HepG2 (cell line): Measurements from ENCODE around the gene WDR18. TPM values are rescaled to one million over a fixed set of nuclear protein-coding genes. Genes with fewer than 3 reads are reported as not detected.

Source experiments
- ADNP ChIP-seq: sonication (generic); formaldehyde crosslinking; IDR thresholded peaks from 2 replicates; pipeline ENCODE4 v1.4.0; 2020; ENCODE audit warnings: missing genetic modification reagents
- FOXJ3 ChIP-seq: sonication (generic); formaldehyde crosslinking; IDR thresholded peaks from 2 replicates; pipeline ENCODE4 v1.4.0; 2020; ENCODE audit warnings: missing genetic modification reagents, mild to moderate bottlenecking, borderline replicate concordance
- HIVEP1 ChIP-seq: sonication (generic); formaldehyde crosslinking; IDR thresholded peaks from 2 replicates; pipeline ENCODE4 v1.4.0; 2020; ENCODE audit warnings: mild to moderate bottlenecking, missing genetic modification reagents
- HNRNPLL ChIP-seq: fragments of 200-400 bp; formaldehyde crosslinking; IDR thresholded peaks from 2 replicates; pipeline ENCODE4 v1.6.1; 2017; ENCODE audit warnings: mild to moderate bottlenecking, low read depth, low read length; ENCODE audit not compliant: poor library complexity, severe bottlenecking
- ISL2 ChIP-seq: sonication (generic); formaldehyde crosslinking; IDR thresholded peaks from 2 replicates; pipeline ENCODE4 v1.5.0; 2020; ENCODE audit warnings: missing genetic modification reagents
- KDM1A ChIP-seq: IDR thresholded peaks from 2 replicates; pipeline ENCODE4 v1.6.1; 2016; ENCODE audit warnings: missing compliant biosample characterization
- KDM5A ChIP-seq: fragments of 200-600 bp; sonication (generic); IDR thresholded peaks from 2 replicates; pipeline ENCODE4 v1.7.0; 2018; ENCODE audit warnings: antibody characterized with exemption, mild to moderate bottlenecking, low read length, borderline replicate concordance
- MZF1 ChIP-seq: sonication (generic); formaldehyde crosslinking; IDR thresholded peaks from 2 replicates; pipeline ENCODE4 v1.8.1; 2023; ENCODE audit warnings: mild to moderate bottlenecking, missing genetic modification reagents, borderline replicate concordance
- NKX3-1 ChIP-seq: sonication (generic); formaldehyde crosslinking; IDR thresholded peaks from 2 replicates; pipeline ENCODE4 v1.5.0; 2020; ENCODE audit warnings: missing genetic modification reagents
- NR1H2 ChIP-seq: sonication (generic); formaldehyde crosslinking; IDR thresholded peaks from 2 replicates; pipeline ENCODE4 v1.8.1; 2022; ENCODE audit warnings: low read depth, missing genetic modification reagents, borderline replicate concordance
- PLRG1 ChIP-seq: fragments of 450-650 bp; conservative IDR thresholded peaks from 2 replicates; pipeline ENCODE4 v1.6.1; 2016
- RNF2 ChIP-seq: fragments of 450-650 bp; conservative IDR thresholded peaks from 2 replicates; pipeline ENCODE4 v1.6.1; 2016; ENCODE audit warnings: low read depth
- SMAD3 ChIP-seq: sonication (generic); formaldehyde crosslinking; IDR thresholded peaks from 2 replicates; pipeline ENCODE4 v1.4.0; 2020; ENCODE audit warnings: missing genetic modification reagents
- WIZ ChIP-seq: sonication (generic); formaldehyde crosslinking; IDR thresholded peaks from 2 replicates; pipeline ENCODE4 v1.5.1; 2020; ENCODE audit warnings: mild to moderate bottlenecking, missing genetic modification reagents
- ZNF329 ChIP-seq: sonication (generic); formaldehyde crosslinking; IDR thresholded peaks from 2 replicates; pipeline ENCODE4 v1.9.0; 2021; ENCODE audit warnings: low read depth, mild to moderate bottlenecking, missing genetic modification reagents
- ZNF432 ChIP-seq: sonication (generic); formaldehyde crosslinking; IDR thresholded peaks from 2 replicates; pipeline ENCODE4 v1.5.0; 2020; ENCODE audit warnings: missing genetic modification reagents, mild to moderate bottlenecking, borderline replicate concordance
- polyA plus RNA-seq, 8 experiments: library from polyadenylated mRNA; depleted of rRNA in 3 of 8; stranded (reverse) in 7 of 8; unstranded in 1 of 8; fragments of >200 nt; fragmentation: Illumina TruSeq in 4 of 8; extraction: Trizol in 4 of 8; gene quantifications; 2 replicates each; pipeline versions ENCODE4 v1.2.1 to v1.2.3, GENCODE V29; 2011 to 2016; ENCODE audit warnings: low read depth in 4 of 8, missing spikeins in 1 of 8, mixed read lengths in 1 of 8; ENCODE audit not compliant: insufficient read depth in 1 of 8
- total RNA-seq, 5 experiments: library from RNA; depleted of rRNA; stranded (reverse); fragments of >200 nt; fragmentation: Illumina TruSeq; extraction: Trizol; gene quantifications; 2 replicates each; pipeline ENCODE4 v1.2.3, GENCODE V29; 2016; ENCODE audit warnings: low read depth in 1 of 5
- TF ChIP-seq, protein P1 (sequence below): sonication (generic); formaldehyde crosslinking; IDR thresholded peaks from 2 replicates; pipeline ENCODE4 v1.5.0; 2020; ENCODE audit warnings: missing genetic modification reagents
- TF ChIP-seq, protein P2 (sequence below), 2 experiments: sonication (generic) in 1 of 2; formaldehyde crosslinking in 1 of 2; IDR thresholded peaks; 2 replicates each; pipeline versions ENCODE4 v1.4.0 to v1.6.1; 2018 to 2020; ENCODE audit warnings: missing genetic modification reagents in 2 of 2, borderline replicate concordance in 1 of 2, low read depth in 1 of 2, mild to moderate bottlenecking in 1 of 2, missing biosample characterization in 1 of 2
- TF ChIP-seq, protein P3 (sequence below), 2 experiments: fragments of 450-650 bp in 1 of 2; sonication (generic) in 1 of 2; formaldehyde crosslinking; IDR thresholded peaks; 2 replicates each; pipeline versions ENCODE4 v1.5.0 to v1.8.0; 2020 to 2022; ENCODE audit warnings: mild to moderate bottlenecking in 1 of 2, missing genetic modification reagents in 1 of 2
- TF ChIP-seq, protein P4 (sequence below): sonication (generic); formaldehyde crosslinking; IDR thresholded peaks from 2 replicates; pipeline ENCODE4 v1.9.0; 2021; ENCODE audit warnings: missing genetic modification reagents, mild to moderate bottlenecking, borderline replicate concordance
- TF ChIP-seq, protein P5 (sequence below): sonication (generic); formaldehyde crosslinking; IDR thresholded peaks from 2 replicates; pipeline ENCODE4 v1.4.0; 2020; ENCODE audit warnings: mild to moderate bottlenecking, low read depth, missing genetic modification reagents
- TF ChIP-seq, protein P6 (sequence below): IDR thresholded peaks from 2 replicates; pipeline ENCODE4 v1.6.1; 2012; ENCODE audit warnings: inconsistent platforms

Gene WDR18
- total and polyA plus RNA-seq, 2 of the 13 experiments (the other 11 are each of a cell fraction or from before 2014, with no cell fraction given), result 36.4 to 47.6 TPM

DNA sequence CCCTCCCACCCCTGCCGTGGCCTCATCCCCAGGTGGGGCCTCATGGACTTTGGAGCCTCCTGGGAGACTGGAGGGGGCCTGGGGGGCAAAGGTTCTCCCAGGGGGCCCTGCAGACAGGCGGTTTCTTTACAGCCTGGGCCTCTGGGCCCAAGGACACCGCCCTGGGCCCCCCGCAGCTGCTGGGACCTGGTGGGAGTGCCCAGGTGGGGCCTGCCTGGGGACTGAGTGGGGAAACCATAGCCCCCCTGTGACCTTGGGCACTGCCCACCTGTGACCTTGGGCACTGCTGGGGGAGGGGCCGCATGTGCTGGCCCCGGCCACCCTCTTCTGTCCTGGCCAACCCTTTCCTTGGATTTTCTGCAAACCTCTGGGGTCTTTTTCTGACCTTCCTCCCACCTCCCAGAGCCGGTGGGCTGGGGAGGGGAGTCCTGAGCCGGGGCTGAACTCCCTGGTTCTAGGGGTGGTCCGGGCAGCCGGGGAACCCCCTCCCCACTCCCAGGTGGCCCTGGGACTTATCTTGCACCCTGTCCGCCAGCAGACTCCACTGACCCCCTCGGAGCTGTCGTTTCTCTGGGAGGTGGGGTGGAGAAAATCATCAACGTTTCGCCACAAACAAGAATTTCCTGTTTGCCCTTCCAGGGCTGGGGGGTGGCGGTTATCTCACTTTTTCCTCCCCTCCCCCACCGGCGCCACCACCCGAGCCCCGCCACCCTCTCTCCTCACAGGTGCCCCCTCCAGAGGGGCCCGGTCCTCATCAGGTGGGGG lies 31.3 kb upstream of the WDR18 start (continued):
- 0 out of 2 replicates have a peak, but pooled peaks have one; percentile 41 for TF ChIP-seq MZF1 (CRISPR knock-in tag)
- TF ChIP-seq, protein P1, sequence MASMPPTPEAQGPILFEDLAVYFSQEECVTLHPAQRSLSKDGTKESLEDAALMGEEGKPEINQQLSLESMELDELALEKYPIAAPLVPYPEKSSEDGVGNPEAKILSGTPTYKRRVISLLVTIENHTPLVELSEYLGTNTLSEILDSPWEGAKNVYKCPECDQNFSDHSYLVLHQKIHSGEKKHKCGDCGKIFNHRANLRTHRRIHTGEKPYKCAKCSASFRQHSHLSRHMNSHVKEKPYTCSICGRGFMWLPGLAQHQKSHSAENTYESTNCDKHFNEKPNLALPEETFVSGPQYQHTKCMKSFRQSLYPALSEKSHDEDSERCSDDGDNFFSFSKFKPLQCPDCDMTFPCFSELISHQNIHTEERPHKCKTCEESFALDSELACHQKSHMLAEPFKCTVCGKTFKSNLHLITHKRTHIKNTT (CRISPR knock-in tag), result no peak
- TF ChIP-seq, protein P2, sequence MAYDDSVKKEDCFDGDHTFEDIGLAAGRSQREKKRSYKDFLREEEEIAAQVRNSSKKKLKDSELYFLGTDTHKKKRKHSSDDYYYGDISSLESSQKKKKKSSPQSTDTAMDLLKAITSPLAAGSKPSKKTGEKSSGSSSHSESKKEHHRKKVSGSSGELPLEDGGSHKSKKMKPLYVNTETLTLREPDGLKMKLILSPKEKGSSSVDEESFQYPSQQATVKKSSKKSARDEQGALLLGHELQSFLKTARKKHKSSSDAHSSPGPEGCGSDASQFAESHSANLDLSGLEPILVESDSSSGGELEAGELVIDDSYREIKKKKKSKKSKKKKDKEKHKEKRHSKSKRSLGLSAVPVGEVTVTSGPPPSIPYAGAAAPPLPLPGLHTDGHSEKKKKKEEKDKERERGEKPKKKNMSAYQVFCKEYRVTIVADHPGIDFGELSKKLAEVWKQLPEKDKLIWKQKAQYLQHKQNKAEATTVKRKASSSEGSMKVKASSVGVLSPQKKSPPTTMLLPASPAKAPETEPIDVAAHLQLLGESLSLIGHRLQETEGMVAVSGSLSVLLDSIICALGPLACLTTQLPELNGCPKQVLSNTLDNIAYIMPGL (CRISPR knock-in tag; IDR thresholded peaks at IDR 0.05; ENCODE audit: borderline replicate concordance in 1 of 2, low read depth in 1 of 2), result peak in 1 of 2 experiments; percentile 41; a peak in 2 of 4 replicates
- TF ChIP-seq KDM1A, result no peak; the same call in 1 of the 2 replicates
- TF ChIP-seq WIZ (CRISPR knock-in tag), result no peak
- TF ChIP-seq ZNF432 (CRISPR knock-in tag), result no peak
- TF ChIP-seq RNF2, result no peak
- TF ChIP-seq, protein P3, sequence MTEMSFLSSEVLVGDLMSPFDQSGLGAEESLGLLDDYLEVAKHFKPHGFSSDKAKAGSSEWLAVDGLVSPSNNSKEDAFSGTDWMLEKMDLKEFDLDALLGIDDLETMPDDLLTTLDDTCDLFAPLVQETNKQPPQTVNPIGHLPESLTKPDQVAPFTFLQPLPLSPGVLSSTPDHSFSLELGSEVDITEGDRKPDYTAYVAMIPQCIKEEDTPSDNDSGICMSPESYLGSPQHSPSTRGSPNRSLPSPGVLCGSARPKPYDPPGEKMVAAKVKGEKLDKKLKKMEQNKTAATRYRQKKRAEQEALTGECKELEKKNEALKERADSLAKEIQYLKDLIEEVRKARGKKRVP (CRISPR knock-in tag; IDR thresholded peaks at IDR 0.05), result peak in 1 of 2 experiments; percentile 59; a peak in 1 of 4 replicates
- no peak; the same call in 1 of the 2 replicates for TF ChIP-seq NKX3-1
- no peak for TF ChIP-seq NR1H2 (CRISPR knock-in tag)
- TF ChIP-seq ZNF329 (CRISPR knock-in tag), result no peak
- peak; percentile 45 for TF ChIP-seq HNRNPLL
- TF ChIP-seq, protein P4, sequence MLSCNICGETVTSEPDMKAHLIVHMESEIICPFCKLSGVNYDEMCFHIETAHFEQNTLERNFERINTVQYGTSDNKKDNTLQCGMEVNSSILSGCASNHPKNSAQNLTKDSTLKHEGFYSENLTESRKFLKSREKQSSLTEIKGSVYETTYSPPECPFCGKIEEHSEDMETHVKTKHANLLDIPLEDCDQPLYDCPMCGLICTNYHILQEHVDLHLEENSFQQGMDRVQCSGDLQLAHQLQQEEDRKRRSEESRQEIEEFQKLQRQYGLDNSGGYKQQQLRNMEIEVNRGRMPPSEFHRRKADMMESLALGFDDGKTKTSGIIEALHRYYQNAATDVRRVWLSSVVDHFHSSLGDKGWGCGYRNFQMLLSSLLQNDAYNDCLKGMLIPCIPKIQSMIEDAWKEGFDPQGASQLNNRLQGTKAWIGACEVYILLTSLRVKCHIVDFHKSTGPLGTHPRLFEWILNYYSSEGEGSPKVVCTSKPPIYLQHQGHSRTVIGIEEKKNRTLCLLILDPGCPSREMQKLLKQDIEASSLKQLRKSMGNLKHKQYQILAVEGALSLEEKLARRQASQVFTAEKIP (CRISPR knock-in tag), result no peak
- peak; percentile 87 for TF ChIP-seq ISL2
- TF ChIP-seq, protein P5, sequence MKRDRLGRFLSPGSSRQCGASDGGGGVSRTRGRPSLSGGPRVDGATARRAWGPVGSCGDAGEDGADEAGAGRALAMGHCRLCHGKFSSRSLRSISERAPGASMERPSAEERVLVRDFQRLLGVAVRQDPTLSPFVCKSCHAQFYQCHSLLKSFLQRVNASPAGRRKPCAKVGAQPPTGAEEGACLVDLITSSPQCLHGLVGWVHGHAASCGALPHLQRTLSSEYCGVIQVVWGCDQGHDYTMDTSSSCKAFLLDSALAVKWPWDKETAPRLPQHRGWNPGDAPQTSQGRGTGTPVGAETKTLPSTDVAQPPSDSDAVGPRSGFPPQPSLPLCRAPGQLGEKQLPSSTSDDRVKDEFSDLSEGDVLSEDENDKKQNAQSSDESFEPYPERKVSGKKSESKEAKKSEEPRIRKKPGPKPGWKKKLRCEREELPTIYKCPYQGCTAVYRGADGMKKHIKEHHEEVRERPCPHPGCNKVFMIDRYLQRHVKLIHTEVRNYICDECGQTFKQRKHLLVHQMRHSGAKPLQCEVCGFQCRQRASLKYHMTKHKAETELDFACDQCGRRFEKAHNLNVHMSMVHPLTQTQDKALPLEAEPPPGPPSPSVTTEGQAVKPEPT (CRISPR knock-in tag), result no peak
- TF ChIP-seq, protein P6, sequence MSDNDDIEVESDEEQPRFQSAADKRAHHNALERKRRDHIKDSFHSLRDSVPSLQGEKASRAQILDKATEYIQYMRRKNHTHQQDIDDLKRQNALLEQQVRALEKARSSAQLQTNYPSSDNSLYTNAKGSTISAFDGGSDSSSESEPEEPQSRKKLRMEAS, result peak; percentile 79
- TF ChIP-seq KDM5A, result no peak
- TF ChIP-seq SMAD3, result peak; percentile 78
- no peak for TF ChIP-seq ADNP (CRISPR knock-in tag)
- TF ChIP-seq FOXJ3, result peak; percentile 93
- TF ChIP-seq PLRG1, result no peak
- peak; percentile 98 for TF ChIP-seq HIVEP1 (CRISPR knock-in tag)
